Muscle layer of colon (tissue), 2 donors: Measurements from ENCODE around the gene TOMT.

Experiments
- H3K27ac ChIP-seq: one replicate; pipeline ENCODE4 v1.7.0; 2013; ENCODE audit warnings: low read depth, mild to moderate bottlenecking, low read length, moderate library complexity
- H3K27me3 ChIP-seq, 2 donors: one replicate each; pipeline ENCODE4 v1.7.0; 2013; ENCODE audit warnings: low read length in 2 of 2, mild to moderate bottlenecking in 2 of 2; ENCODE audit not compliant: insufficient read depth in 2 of 2, control insufficient read depth in 1 of 2
- H3K36me3 ChIP-seq: one replicate; pipeline ENCODE4 v1.7.0; 2013; ENCODE audit warnings: mild to moderate bottlenecking, low read length; ENCODE audit not compliant: insufficient read depth
- H3K4me1 ChIP-seq: one replicate; pipeline ENCODE4 v1.7.0; 2013; ENCODE audit warnings: mild to moderate bottlenecking, low read length; ENCODE audit not compliant: insufficient read depth
- H3K4me3 ChIP-seq, 2 donors: one replicate each; pipeline ENCODE4 v1.7.0; 2013; ENCODE audit warnings: low read length in 2 of 2, low read depth in 1 of 2, mild to moderate bottlenecking in 1 of 2, moderate library complexity in 1 of 2
- H3K9ac ChIP-seq: one replicate; pipeline ENCODE4 v1.7.0; 2013; ENCODE audit warnings: low read length
- H3K9me3 ChIP-seq: one replicate; pipeline ENCODE4 v1.7.0; 2013; ENCODE audit warnings: mild to moderate bottlenecking, low read length
- donor health status: abdominal sarcoma.
- donor health status: Adenocarcinoma of cecum.

The TOMT gene

GRCh38 chr11:72112143-72112977 is 6.6 kb downstream of the TOMT start, which contains the start of gene ANAPC15:
TSS of gene ANAPC15 (minus strand) at chr11:72112695. CDS start at chr11:72111276, 1,419 bp downstream.
- H3K36me3 ChIP-seq: peaks cover 26% of the 10 kb centered on the region
- H3K9me3 ChIP-seq: no peaks in the 10 kb centered on the region
- H3K9ac ChIP-seq: peak within 1 kb of the TSS; percentile 88
- H3K27me3 ChIP-seq: no peaks in the 10 kb centered on the region
- H3K27ac ChIP-seq: peak within 1 kb of the TSS; percentile 96
- peak within 1 kb of the TSS; percentile 57 to 63 for H3K4me3 ChIP-seq
- peaks cover 12% of the 10 kb centered on the region for H3K4me1 ChIP-seq

- Histone ChIP-seq H3K9me3 (no peaks in the 10 kb centered on the region), H3K4me3 (peak overlapping the region in 1 of 2 donors; percentile 63), H3K36me3 (peaks cover 21% of the 10 kb centered on the region), H3K27me3 (no peaks in the 10 kb centered on the region), H3K9ac (peak overlapping the region; percentile 88), H3K27ac (peak overlapping the region; percentile 91), H3K4me1 (peaks cover 12% of the 10 kb centered on the region)
These were observed 7.5 kb downstream of the TOMT start for GRCh38 chr11:72112978-72113808.

GRCh38 chr11:72114570-72114969 is 8.8 kb downstream of the TOMT start:
- Histone ChIP-seq H3K27me3 (no peaks in the 10 kb centered on the region), H3K4me3 (no peak overlapping the region), H3K36me3 (peaks cover 16% of the 10 kb centered on the region), H3K4me1 (peaks cover 12% of the 10 kb centered on the region), H3K9ac (no peak overlapping the region), H3K27ac (no peak overlapping the region), H3K9me3 (no peaks in the 10 kb centered on the region)

GRCh38 chr11:72116019-72116755 is 10.5 kb downstream of the TOMT start:
- Histone ChIP-seq H3K27me3 (no peaks in the 10 kb centered on the region), H3K9ac (no peak overlapping the region), H3K36me3 (no peaks in the 10 kb centered on the region), H3K4me3 (no peak overlapping the region), H3K4me1 (peaks cover 9% of the 10 kb centered on the region), H3K9me3 (no peaks in the 10 kb centered on the region), H3K27ac (no peak overlapping the region)

GRCh38 chr11:72119198-72119597 is 13.5 kb downstream of the TOMT start:
- Histone ChIP-seq H3K27ac (no peak overlapping the region), H3K9ac (no peak overlapping the region)

GRCh38 chr11:72120930-72121329 is 15.2 kb downstream of the TOMT start:
- H3K9ac ChIP-seq: no peak overlapping the region
- H3K36me3 ChIP-seq: no peaks in the 10 kb centered on the region
- H3K4me1 ChIP-seq: no peaks in the 10 kb centered on the region
- H3K4me3 ChIP-seq: no peak overlapping the region
- no peaks in the 10 kb centered on the region for H3K27me3 ChIP-seq
- H3K27ac ChIP-seq: no peak overlapping the region
- H3K9me3 ChIP-seq: no peaks in the 10 kb centered on the region

More at GRCh38 chr11:72119198-72119597, 13.5 kb downstream of the TOMT start:
- Histone ChIP-seq H3K9me3 (no peaks in the 10 kb centered on the region), H3K36me3 (no peaks in the 10 kb centered on the region), H3K4me3 (no peak overlapping the region), H3K4me1 (no peaks in the 10 kb centered on the region), H3K27me3 (no peaks in the 10 kb centered on the region)

GRCh38 chr11:72122607-72123006 is 16.9 kb downstream of the TOMT start:
- Histone ChIP-seq H3K27me3 (no peaks in the 10 kb centered on the region), H3K4me3 (no peak overlapping the region), H3K9me3 (no peaks in the 10 kb centered on the region), H3K27ac (no peak overlapping the region), H3K4me1 (no peaks in the 10 kb centered on the region), H3K9ac (no peak overlapping the region), H3K36me3 (no peaks in the 10 kb centered on the region)

- no peak overlapping the region for H3K27ac ChIP-seq
These were observed 17.5 kb downstream of the TOMT start for GRCh38 chr11:72123117-72123653.

GRCh38 chr11:72124046-72124445 is 18.3 kb downstream of the TOMT start:
- Histone ChIP-seq H3K27ac (no peak overlapping the region), H3K27me3 (peaks cover 0 to 2% of the 10 kb centered on the region in 2 donors), H3K9ac (no peak overlapping the region), H3K4me3 (no peak overlapping the region), H3K4me1 (no peaks in the 10 kb centered on the region), H3K36me3 (no peaks in the 10 kb centered on the region), H3K9me3 (no peaks in the 10 kb centered on the region)

More at GRCh38 chr11:72123117-72123653, 17.5 kb downstream of the TOMT start:
- Histone ChIP-seq H3K36me3 (no peaks in the 10 kb centered on the region), H3K9me3 (no peaks in the 10 kb centered on the region), H3K4me1 (no peaks in the 10 kb centered on the region), H3K9ac (no peak overlapping the region), H3K4me3 (no peak overlapping the region), H3K27me3 (no peaks in the 10 kb centered on the region)

- H3K36me3 ChIP-seq: no peaks in the 10 kb centered on the region
- H3K27ac ChIP-seq: no peak overlapping the region
- H3K27me3 ChIP-seq: peaks cover 0 to 3% of the 10 kb centered on the region in 2 donors
- H3K9me3 ChIP-seq: no peaks in the 10 kb centered on the region
- no peak overlapping the region for H3K9ac ChIP-seq
- H3K4me3 ChIP-seq: no peak overlapping the region
- no peaks in the 10 kb centered on the region for H3K4me1 ChIP-seq
These were observed 20.2 kb downstream of the TOMT start for GRCh38 chr11:72125956-72126355.

GRCh38 chr11:72127923-72128322 is 22.2 kb downstream of the TOMT start:
- H3K36me3 ChIP-seq: no peaks in the 10 kb centered on the region
- no peak overlapping the region for H3K9ac ChIP-seq
- H3K4me3 ChIP-seq: no peak overlapping the region
- no peak overlapping the region for H3K27ac ChIP-seq
- no peaks in the 10 kb centered on the region for H3K9me3 ChIP-seq
- peaks cover 0 to 3% of the 10 kb centered on the region in 2 donors for H3K27me3 ChIP-seq
- H3K4me1 ChIP-seq: no peaks in the 10 kb centered on the region
